Liver (tissue), 9 donors: Measurements from ENCODE around the gene COPZ1. TPM values are rescaled to one million over a fixed set of nuclear protein-coding genes. Genes with fewer than 3 reads are reported as not detected.

Experiments used
- DNase-seq: peaks from one replicate; pipeline ENCODE4 v3.0.0-alpha.2; 2017; ENCODE audit warnings: low spot score
- H3K27ac ChIP-seq, 2 donors: one replicate each; pipeline ENCODE4 v1.7.0; 2013; ENCODE audit warnings: inconsistent platforms in 2 of 2, low read length in 2 of 2, control low read depth in 1 of 2, low read depth in 1 of 2, mild to moderate bottlenecking in 1 of 2
- H3K27me3 ChIP-seq, 4 donors: one replicate each; pipeline versions ENCODE4 v1.6.1 to v1.7.0; 2013; ENCODE audit warnings: low read length in 3 of 4, inconsistent platforms in 1 of 4, mild to moderate bottlenecking in 1 of 4, moderate library complexity in 1 of 4; ENCODE audit not compliant: control insufficient read depth in 4 of 4, insufficient read depth in 4 of 4
- H3K36me3 ChIP-seq, 4 donors: one replicate each; pipeline versions ENCODE4 v1.6.1 to v1.7.0; 2013; ENCODE audit warnings: low read length in 3 of 4, mild to moderate bottlenecking in 3 of 4, low read depth in 1 of 4, moderate library complexity in 1 of 4; ENCODE audit not compliant: control insufficient read depth in 4 of 4, insufficient read depth in 3 of 4
- H3K4me1 ChIP-seq, 4 donors: one replicate each; pipeline versions ENCODE4 v1.6.1 to v1.7.0; 2013; ENCODE audit warnings: low read length in 3 of 4, mild to moderate bottlenecking in 3 of 4, moderate library complexity in 1 of 4; ENCODE audit not compliant: control insufficient read depth in 4 of 4, insufficient read depth in 4 of 4
- H3K4me3 ChIP-seq, 3 donors: one replicate each; pipeline versions ENCODE4 v1.6.1 to v1.7.0; 2013; ENCODE audit warnings: low read length in 3 of 3, control low read depth in 1 of 3, low read depth in 1 of 3, mild to moderate bottlenecking in 1 of 3
- H3K9ac ChIP-seq, 2 donors: one replicate each; pipeline ENCODE4 v1.7.0; 2013; ENCODE audit warnings: low read length in 2 of 2, mild to moderate bottlenecking in 2 of 2, moderate library complexity in 2 of 2, control low read depth in 1 of 2, low read depth in 1 of 2
- H3K9me3 ChIP-seq, 4 donors: one replicate each; pipeline versions ENCODE4 v1.6.1 to v1.7.0; 2013; ENCODE audit warnings: low read length in 3 of 4; ENCODE audit not compliant: control insufficient read depth in 4 of 4
- EGR1 ChIP-seq, 2 donors: IDR thresholded peaks; 2 replicates each; pipeline ENCODE4 v1.6.1; 2016 to 2018; ENCODE audit warnings: antibody characterized with exemption in 2 of 2, low read depth in 2 of 2
- FOXA2 ChIP-seq: IDR thresholded peaks from 2 replicates; pipeline ENCODE4 v1.6.1; 2016; ENCODE audit warnings: antibody characterized with exemption
- GABPA ChIP-seq, 2 donors: IDR thresholded peaks in 1 of 2; conservative IDR thresholded peaks in 1 of 2; 2 replicates each; pipeline ENCODE4 v1.6.1; 2016; ENCODE audit warnings: antibody characterized with exemption in 2 of 2, mild to moderate bottlenecking in 1 of 2, moderate library complexity in 1 of 2
- HNF4A ChIP-seq, 2 donors: conservative IDR thresholded peaks; 2 replicates each; pipeline ENCODE4 v1.6.1; 2016; ENCODE audit warnings: antibody characterized with exemption in 2 of 2, mild to moderate bottlenecking in 2 of 2
- HNF4G ChIP-seq: IDR thresholded peaks from 2 replicates; pipeline ENCODE4 v1.6.1; 2016; ENCODE audit warnings: antibody characterized with exemption
- JUND ChIP-seq, 2 donors: IDR thresholded peaks; 2 replicates each; pipeline ENCODE4 v1.6.1; 2016; ENCODE audit warnings: antibody characterized with exemption in 2 of 2
- NR2F2 ChIP-seq: IDR thresholded peaks from 2 replicates; pipeline ENCODE4 v1.6.1; 2016; ENCODE audit warnings: antibody characterized with exemption
- RAD21 ChIP-seq, 2 donors: IDR thresholded peaks; 2 replicates each; pipeline ENCODE4 v1.6.1; 2016; ENCODE audit warnings: antibody characterized with exemption in 2 of 2, mild to moderate bottlenecking in 2 of 2
- RXRA ChIP-seq, 2 donors: IDR thresholded peaks; 2 replicates each; pipeline ENCODE4 v1.6.1; 2017 to 2018; ENCODE audit warnings: antibody characterized with exemption in 2 of 2, mild to moderate bottlenecking in 1 of 2
- SP1 ChIP-seq: IDR thresholded peaks from 2 replicates; pipeline ENCODE4 v1.6.1; 2018; ENCODE audit warnings: antibody characterized with exemption, mild to moderate bottlenecking
- ZBTB33 ChIP-seq: IDR thresholded peaks from 2 replicates; pipeline ENCODE4 v1.6.1; 2016; ENCODE audit warnings: antibody characterized with exemption
- WGBS: extraction: QIAGEN DNeasy Blood & Tissue Kit; methylation state at CpG from one replicate; pipeline ENCODE4 v1.1.7; 2013; 5-methylcytosine and 5-hydroxymethylcytosine counted together
- polyA plus RNA-seq, 2 donors: library from polyadenylated mRNA; stranded (reverse) in 1 of 2; unstranded in 1 of 2; fragments of 200-250 nt in 1 of 2; fragments of >200 nt in 1 of 2; fragmentation: Nextera tagmentation in 1 of 2; extraction: Ambion mirVana in 1 of 2; gene quantifications; one replicate each; pipeline versions ENCODE4 v1.2.1 to v1.2.3, GENCODE V29; 2013 to 2015
- total RNA-seq, 2 donors: library from RNA; depleted of rRNA; stranded (reverse); fragments of >200 nt; gene quantifications; one replicate each; pipeline ENCODE4 v1.2.3, GENCODE V29; 2014
- TF ChIP-seq, protein P1 (sequence below): IDR thresholded peaks from 2 replicates; pipeline ENCODE4 v1.6.1; 2016; ENCODE audit warnings: antibody characterized with exemption
- TF ChIP-seq, protein P2 (sequence below): IDR thresholded peaks from 2 replicates; pipeline ENCODE4 v1.6.1; 2016; ENCODE audit warnings: antibody characterized with exemption
- donor health status: healthy.
- donor health status: healthy.
- donor health status: healthy.
- donor health status: healthy.
- donor health status: healthy.

The COPZ1 gene
- total and polyA plus RNA-seq, 4 donors: 54.6 to 92.6 (median 79.8) TPM

GRCh38 chr12:54377797-54378515 lies 53.0 kb downstream of the COPZ1 start:
- 91% methylated on average over 6 of the region's 6 CpGs for WGBS
- TF ChIP-seq JUND (IDR thresholded peaks at IDR 0.05) (no peak), GABPA (IDR thresholded peaks at IDR 0.05 in 1 of 2, conservative IDR thresholded peaks at IDR 0.05 in 1 of 2) (no peak), RXRA (IDR thresholded peaks at IDR 0.05) (no peak), ZBTB33 (no peak), FOXA2 (no peak), HNF4G (no peak), EGR1 (IDR thresholded peaks at IDR 0.05; ENCODE audit: low read depth in 2 of 2) (no peak), RAD21 (IDR thresholded peaks at IDR 0.05) (no peak), HNF4A (conservative IDR thresholded peaks at IDR 0.05) (no peak), NR2F2 (no peak), SP1 (no peak)
- TF ChIP-seq, protein P1, sequence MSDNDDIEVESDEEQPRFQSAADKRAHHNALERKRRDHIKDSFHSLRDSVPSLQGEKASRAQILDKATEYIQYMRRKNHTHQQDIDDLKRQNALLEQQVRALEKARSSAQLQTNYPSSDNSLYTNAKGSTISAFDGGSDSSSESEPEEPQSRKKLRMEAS: no peak
- TF ChIP-seq, protein P2, sequence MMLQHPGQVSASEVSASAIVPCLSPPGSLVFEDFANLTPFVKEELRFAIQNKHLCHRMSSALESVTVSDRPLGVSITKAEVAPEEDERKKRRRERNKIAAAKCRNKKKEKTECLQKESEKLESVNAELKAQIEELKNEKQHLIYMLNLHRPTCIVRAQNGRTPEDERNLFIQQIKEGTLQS: no peak
- peaks cover 5 to 11% (median 6%) of the 10 kb centered on the region in 4 donors for H3K4me1 ChIP-seq
- peaks cover 0 to 8% (median 2%) of the 10 kb centered on the region in 4 donors for H3K36me3 ChIP-seq
- DNase-seq: no peak
- no peak overlapping the region for H3K9ac ChIP-seq
- no peak overlapping the region for H3K27ac ChIP-seq
- no peaks in the 10 kb centered on the region for H3K9me3 ChIP-seq
- H3K27me3 ChIP-seq: no peaks in the 10 kb centered on the region
- no peak overlapping the region for H3K4me3 ChIP-seq

- Histone ChIP-seq H3K9me3 (no peaks in the 10 kb centered on the region), H3K4me3 (peak overlapping the region in 2 of 3 donors; percentile 4 to 59), H3K36me3 (peaks cover 0 to 3% (median 1%) of the 10 kb centered on the region in 4 donors), H3K27ac (no peak overlapping the region), H3K4me1 (peaks cover 5 to 11% (median 6%) of the 10 kb centered on the region in 4 donors), H3K9ac (no peak overlapping the region), H3K27me3 (no peaks in the 10 kb centered on the region)
- DNase-seq: peak; percentile 71
- no peak for TF ChIP-seq RXRA (IDR thresholded peaks at IDR 0.05)
- TF ChIP-seq HNF4G: no peak
- no peak for TF ChIP-seq EGR1 (IDR thresholded peaks at IDR 0.05; ENCODE audit: low read depth in 2 of 2)
- TF ChIP-seq RAD21 (IDR thresholded peaks at IDR 0.05): no peak
- TF ChIP-seq, protein P2: no peak
- WGBS: 13% methylated on average over 49 of the region's 49 CpGs
These were observed 54.0 kb downstream of the COPZ1 start for GRCh38 chr12:54378796-54379397.
